ENCODE data around the gene TMEM255B.

The TMEM255B gene

DNA sequence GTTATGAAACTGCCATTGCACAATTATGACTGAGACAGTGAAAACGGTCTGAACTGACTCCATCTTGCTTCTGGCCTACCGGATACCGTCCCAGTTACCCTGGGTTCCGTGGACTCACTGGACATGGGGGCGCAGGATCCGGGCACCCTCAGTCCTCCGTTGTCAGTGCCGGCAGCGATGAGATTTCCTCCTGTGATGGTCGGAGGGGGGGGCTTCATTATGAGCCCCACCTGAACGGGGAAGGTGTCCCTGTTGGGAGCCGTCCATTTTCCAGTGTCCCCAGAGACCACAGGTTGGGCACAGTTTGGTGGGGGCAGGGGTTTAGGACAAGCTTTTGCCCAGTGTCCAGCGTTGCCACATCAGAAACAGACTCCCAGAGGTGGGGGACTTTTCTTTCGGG lies 23.4 kb downstream of the TMEM255B start:
- Histone ChIP-seq H3K9me3 (ENCODE audit: control insufficient read depth, insufficient read depth, low read length) (no peaks in the 10 kb centered on the region), H3K27me3 (ENCODE audit: control insufficient read depth, insufficient read depth, low read length) (no peaks in the 10 kb centered on the region), H3K4me1 (ENCODE audit: control insufficient read depth, insufficient read depth, low read length) (no peaks in the 10 kb centered on the region), H3K4me3 (ENCODE audit: low read length) (no peak overlapping the region), H3K36me3 (ENCODE audit: control insufficient read depth, insufficient read depth, low read length) (no peaks in the 10 kb centered on the region), H3K27ac (ENCODE audit: low read length) (no peak overlapping the region)
- no peak for DNase-seq (ENCODE audit: low read depth, low spot score)
- no CpG with 5 or more reads among the region's 14 CpGs for WGBS (ENCODE audit: insufficient coverage, insufficient read length)

DNA sequence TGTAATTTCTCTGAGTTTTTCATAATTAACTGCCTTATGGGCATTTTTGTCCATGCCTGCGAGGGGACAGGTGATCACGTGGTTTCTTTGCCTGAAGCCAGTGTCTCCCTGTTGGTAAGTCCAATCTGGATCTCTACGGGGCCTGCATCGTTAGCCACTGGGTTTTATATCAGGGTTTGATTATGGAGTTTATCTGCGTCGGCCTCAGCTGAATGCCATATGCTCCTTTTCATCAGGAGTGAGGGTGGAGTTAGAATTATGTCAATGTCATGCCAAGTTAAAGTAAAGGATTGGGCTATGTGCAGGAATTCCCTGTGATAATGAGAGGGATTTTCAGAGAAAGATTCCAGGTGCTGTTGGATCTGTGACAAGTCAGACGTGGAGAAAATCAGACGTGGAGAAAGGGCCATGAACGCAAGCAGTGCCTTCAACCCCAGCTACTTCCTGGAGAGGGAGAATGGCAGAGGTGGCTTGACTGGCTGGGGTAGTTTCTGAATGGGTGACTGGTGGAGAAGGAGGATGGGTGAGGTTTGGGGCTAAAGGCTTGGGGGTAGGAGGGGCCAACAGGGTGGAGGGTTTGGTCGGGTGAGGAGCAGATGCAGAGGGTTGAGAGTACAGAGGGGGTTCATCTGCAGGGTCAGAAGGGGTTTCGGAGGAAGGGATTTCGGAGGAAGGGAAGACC lies 24.3 kb downstream of the TMEM255B start:
- H3K4me1 ChIP-seq (ENCODE audit: control insufficient read depth, insufficient read depth, low read length) = no peaks in the 10 kb centered on the region
- H3K27ac ChIP-seq (ENCODE audit: low read length) = no peak overlapping the region
- WGBS (ENCODE audit: insufficient coverage, insufficient read length) = no CpG with 5 or more reads among the region's 12 CpGs
- no peaks in the 10 kb centered on the region for H3K27me3 ChIP-seq (ENCODE audit: control insufficient read depth, insufficient read depth, low read length)
- DNase-seq (ENCODE audit: low read depth, low spot score) = no peak
- H3K36me3 ChIP-seq (ENCODE audit: control insufficient read depth, insufficient read depth, low read length) = no peaks in the 10 kb centered on the region; the same call in 1 of the 2 replicates
- H3K4me3 ChIP-seq (ENCODE audit: low read length) = no peak overlapping the region
- H3K9me3 ChIP-seq (ENCODE audit: control insufficient read depth, insufficient read depth, low read length) = no peaks in the 10 kb centered on the region

DNA sequence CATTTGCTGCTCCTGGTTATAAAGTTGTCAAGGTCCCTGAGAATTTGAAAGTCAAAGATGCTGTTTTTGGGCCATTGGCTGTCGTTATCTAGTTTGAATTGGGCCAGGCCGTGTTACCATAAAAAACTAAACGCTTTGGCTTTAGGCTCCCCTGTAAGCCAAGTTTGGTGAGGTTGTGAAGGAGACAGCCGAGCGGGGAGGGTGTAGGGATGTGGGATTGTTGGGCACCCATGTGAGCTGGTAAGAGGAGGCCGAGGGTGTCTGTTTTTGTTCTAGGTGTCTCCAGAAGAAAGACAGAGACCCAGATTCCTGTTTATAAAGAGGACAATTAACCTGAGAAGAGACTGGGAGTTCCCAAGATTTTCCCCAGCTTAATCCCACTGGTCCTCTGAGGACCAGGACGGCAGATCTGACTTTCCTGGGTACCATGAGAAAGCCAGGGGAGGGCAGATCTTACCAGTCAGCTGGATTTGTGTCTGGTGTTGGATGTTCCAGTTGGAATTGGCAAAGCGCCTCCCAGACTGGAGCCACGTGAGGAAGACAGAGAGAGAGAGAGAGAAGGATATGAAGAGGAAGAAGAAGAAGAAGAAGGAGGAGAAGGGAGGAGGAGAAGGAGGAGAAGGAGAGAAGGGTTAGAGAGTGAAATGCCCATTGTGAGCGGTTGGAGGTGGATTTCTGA lies 25.1 kb downstream of the TMEM255B start:
- Histone ChIP-seq H3K4me1 (ENCODE audit: control insufficient read depth, insufficient read depth, low read length) (no peaks in the 10 kb centered on the region), H3K4me3 (ENCODE audit: low read length) (no peak overlapping the region), H3K9me3 (ENCODE audit: control insufficient read depth, insufficient read depth, low read length) (no peaks in the 10 kb centered on the region), H3K27me3 (ENCODE audit: control insufficient read depth, insufficient read depth, low read length) (no peaks in the 10 kb centered on the region), H3K27ac (ENCODE audit: low read length) (no peak overlapping the region), H3K36me3 (ENCODE audit: control insufficient read depth, insufficient read depth, low read length) (no peaks in the 10 kb centered on the region; the same call in 1 of the 2 replicates)
- WGBS (ENCODE audit: insufficient coverage, insufficient read length) = no CpG with 5 or more reads among the region's 10 CpGs
- DNase-seq (ENCODE audit: low read depth, low spot score) = no peak

DNA sequence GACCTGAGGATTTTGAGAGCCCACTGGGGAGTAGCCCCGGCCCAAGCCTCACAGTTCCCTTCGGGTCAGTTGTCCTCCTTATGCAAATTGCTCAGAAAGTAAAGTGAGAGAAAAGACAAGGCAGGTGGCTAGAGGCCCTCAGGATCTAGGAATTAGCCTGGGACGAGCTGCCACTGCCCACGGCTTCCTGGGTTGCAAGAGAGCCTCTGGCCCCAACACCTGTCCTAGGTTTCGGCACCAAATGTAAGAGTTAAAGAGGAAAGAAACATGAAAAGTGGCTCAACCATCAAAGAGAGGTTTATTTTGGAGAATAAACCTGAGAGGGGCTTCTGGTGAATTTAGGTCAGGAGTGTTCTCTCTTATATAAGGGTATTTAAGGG lies 25.6 kb downstream of the TMEM255B start:
- Histone ChIP-seq H3K4me3 (ENCODE audit: low read length) (no peak overlapping the region), H3K27me3 (ENCODE audit: control insufficient read depth, insufficient read depth, low read length) (no peaks in the 10 kb centered on the region), H3K27ac (ENCODE audit: low read length) (no peak overlapping the region), H3K9me3 (ENCODE audit: control insufficient read depth, insufficient read depth, low read length) (no peaks in the 10 kb centered on the region), H3K36me3 (ENCODE audit: control insufficient read depth, insufficient read depth, low read length) (no peaks in the 10 kb centered on the region; the same call in 1 of the 2 replicates), H3K4me1 (ENCODE audit: control insufficient read depth, insufficient read depth, low read length) (no peaks in the 10 kb centered on the region)
- WGBS (ENCODE audit: insufficient coverage, insufficient read length) = no CpG with 5 or more reads among the region's 5 CpGs
- DNase-seq (ENCODE audit: low read depth, low spot score) = no peak

DNA sequence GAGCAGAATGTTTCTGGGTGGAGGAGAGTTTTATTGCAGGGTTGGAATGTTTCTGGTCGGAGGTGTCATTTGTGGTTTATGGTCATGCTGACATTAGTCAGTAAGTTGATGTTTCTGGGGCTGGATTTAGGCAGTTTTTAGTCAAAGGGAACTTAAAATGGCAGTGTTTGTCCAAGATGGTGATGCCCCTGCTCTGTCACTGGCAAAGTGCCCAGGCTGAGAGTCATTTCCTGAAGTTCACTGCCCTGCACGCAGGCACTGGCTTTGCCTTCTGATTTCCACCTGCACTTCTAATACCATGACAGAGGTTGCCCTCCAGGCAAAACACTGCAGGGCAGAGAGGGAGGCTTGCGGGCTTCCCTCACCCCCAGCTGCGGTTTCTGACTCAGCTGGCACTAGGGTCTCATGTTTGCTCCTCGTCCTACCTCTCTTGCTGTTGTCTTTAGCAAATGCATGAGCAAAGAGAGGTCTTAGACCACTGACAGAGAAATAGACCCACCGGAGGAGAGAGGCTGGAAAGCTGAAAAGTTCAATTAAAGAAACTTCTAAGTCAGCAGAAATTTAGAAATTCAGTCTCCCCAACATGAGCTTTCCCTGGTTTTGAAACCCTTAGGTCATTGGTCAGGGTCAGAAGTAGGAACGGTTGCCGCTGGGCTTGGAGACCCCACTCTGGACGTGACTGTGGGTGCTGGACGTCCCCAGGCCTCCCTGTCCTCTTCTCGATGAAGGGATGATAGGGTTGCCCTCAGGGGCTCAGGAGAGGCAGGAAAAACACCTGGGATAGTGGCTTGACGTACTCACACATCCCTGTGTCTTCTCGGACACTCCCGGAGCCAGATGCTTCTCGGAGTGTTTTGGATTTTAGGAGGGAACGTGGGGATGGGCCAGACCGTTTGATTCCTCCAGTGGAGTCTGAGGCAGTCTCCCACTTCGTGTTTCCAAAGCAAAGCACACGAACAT lies 26.3 kb downstream of the TMEM255B start:
- DNase-seq (ENCODE audit: low read depth, low spot score) = no peak
- Histone ChIP-seq H3K27me3 (ENCODE audit: control insufficient read depth, insufficient read depth, low read length) (no peaks in the 10 kb centered on the region), H3K4me3 (ENCODE audit: low read length) (no peak overlapping the region), H3K4me1 (ENCODE audit: control insufficient read depth, insufficient read depth, low read length) (no peaks in the 10 kb centered on the region), H3K27ac (ENCODE audit: low read length) (no peak overlapping the region), H3K9me3 (ENCODE audit: control insufficient read depth, insufficient read depth, low read length) (no peaks in the 10 kb centered on the region), H3K36me3 (ENCODE audit: control insufficient read depth, insufficient read depth, low read length) (no peaks in the 10 kb centered on the region; the same call in 1 of the 2 replicates)
- no CpG with 5 or more reads among the region's 19 CpGs for WGBS (ENCODE audit: insufficient coverage, insufficient read length)

DNA sequence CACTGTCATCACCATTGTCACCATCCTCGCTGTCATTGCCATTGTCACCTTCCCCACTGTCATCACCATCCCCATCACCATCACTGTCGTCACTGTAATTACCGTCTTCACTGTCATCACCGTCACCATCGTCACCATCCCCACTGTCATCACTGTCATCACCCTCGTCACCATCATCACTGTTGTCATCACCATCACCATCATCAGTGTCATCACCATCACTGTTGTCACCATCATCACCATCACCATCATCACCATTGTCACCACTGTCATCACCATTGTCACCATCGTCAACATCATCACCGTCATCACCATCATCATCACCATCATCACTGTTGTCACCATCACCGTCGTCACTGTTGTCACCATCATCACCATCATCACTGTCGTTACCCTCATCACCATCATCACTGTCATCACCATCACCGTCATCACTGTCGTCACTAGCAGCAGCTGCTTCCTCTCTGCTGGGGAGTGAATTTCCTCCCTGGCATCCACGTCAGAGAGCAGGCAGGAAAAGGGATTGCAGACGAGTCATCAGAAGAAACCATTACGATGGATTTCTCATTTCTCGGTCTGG lies 27.3 kb downstream of the TMEM255B start:
- no CpG with 5 or more reads among the region's 17 CpGs for WGBS (ENCODE audit: insufficient coverage, insufficient read length)
- Histone ChIP-seq H3K4me3 (ENCODE audit: low read length) (no peak overlapping the region), H3K27ac (ENCODE audit: low read length) (no peak overlapping the region), H3K9me3 (ENCODE audit: control insufficient read depth, insufficient read depth, low read length) (no peaks in the 10 kb centered on the region), H3K4me1 (ENCODE audit: control insufficient read depth, insufficient read depth, low read length) (no peaks in the 10 kb centered on the region), H3K36me3 (ENCODE audit: control insufficient read depth, insufficient read depth, low read length) (no peaks in the 10 kb centered on the region; the same call in 1 of the 2 replicates), H3K27me3 (ENCODE audit: control insufficient read depth, insufficient read depth, low read length) (no peaks in the 10 kb centered on the region)
- no peak for DNase-seq (ENCODE audit: low read depth, low spot score)

DNA sequence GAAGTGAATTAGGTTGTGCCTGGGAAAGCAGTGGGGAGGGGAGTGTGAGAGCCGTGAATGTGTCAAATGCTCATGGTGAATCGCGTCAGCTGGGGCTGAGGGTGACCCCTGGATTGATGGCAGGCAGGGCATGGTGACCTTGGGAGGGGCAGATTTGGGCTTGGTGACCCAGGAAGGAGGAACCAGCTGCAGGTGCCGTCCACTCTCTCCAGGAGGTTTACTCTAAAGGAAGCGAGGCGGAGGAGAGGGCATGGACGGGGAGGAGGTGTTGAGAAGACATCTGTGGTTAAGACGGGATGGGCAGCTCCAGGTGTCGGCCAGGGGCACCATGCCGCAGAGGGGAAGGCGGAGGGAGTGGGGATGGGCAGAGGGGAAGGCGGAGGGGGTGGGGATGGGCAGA lies 28.7 kb downstream of the TMEM255B start:
- WGBS (ENCODE audit: insufficient coverage, insufficient read length) = no CpG with 5 or more reads among the region's 12 CpGs
- no peak for DNase-seq (ENCODE audit: low read depth, low spot score)

DNA sequence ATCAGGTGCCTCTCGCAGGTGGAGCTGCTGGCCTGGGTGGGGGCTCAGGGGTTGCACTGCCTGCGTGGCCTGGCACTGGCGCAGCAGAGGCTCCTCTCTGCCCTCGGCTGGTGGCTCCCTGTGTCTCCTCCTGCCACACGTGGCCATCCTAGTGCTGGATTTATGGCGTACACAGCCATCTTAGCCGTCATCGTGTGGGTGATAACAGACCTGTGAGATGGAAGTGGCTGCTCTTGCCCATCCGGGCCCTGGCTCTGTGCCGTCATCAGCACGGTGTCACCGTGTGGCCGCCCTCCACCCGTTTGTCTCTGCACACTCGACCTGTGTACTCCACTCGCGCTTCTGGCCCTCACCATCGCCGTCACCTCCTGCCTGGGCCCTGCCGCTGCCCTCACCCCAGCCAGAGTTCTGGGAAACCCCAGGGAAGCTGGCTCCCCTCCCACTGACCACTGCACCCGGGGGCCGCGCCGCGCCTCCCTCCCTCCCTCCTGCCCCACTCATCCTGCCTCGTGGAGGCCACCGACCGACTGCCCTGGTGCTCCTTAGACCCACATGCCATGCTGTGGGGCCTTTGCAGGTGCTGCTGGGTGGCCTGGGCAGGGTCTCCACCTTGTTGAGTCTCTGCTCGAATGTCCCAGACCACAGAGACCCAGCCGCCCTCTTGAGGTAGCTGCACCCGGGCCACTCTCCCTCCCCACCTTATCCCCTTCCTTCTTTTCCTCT lies 29.5 kb downstream of the TMEM255B start:
- no CpG with 5 or more reads among the region's 31 CpGs for WGBS (ENCODE audit: insufficient coverage, insufficient read length)
- H3K9me3 ChIP-seq (ENCODE audit: control insufficient read depth, insufficient read depth, low read length) = no peaks in the 10 kb centered on the region
- no peaks in the 10 kb centered on the region for H3K27me3 ChIP-seq (ENCODE audit: control insufficient read depth, insufficient read depth, low read length)
- H3K27ac ChIP-seq (ENCODE audit: low read length) = no peak overlapping the region
- H3K4me3 ChIP-seq (ENCODE audit: low read length) = no peak overlapping the region
- H3K36me3 ChIP-seq (ENCODE audit: control insufficient read depth, insufficient read depth, low read length) = no peaks in the 10 kb centered on the region; the same call in 1 of the 2 replicates
- H3K4me1 ChIP-seq (ENCODE audit: control insufficient read depth, insufficient read depth, low read length) = no peaks in the 10 kb centered on the region
- DNase-seq (ENCODE audit: low read depth, low spot score) = no peak

More for the DNA sequence above, 28.7 kb downstream of the TMEM255B start:
- H3K9me3 ChIP-seq (ENCODE audit: control insufficient read depth, insufficient read depth, low read length) = no peaks in the 10 kb centered on the region
- no peaks in the 10 kb centered on the region for H3K27me3 ChIP-seq (ENCODE audit: control insufficient read depth, insufficient read depth, low read length)
- no peak overlapping the region for H3K4me3 ChIP-seq (ENCODE audit: low read length)
- H3K36me3 ChIP-seq (ENCODE audit: control insufficient read depth, insufficient read depth, low read length) = no peaks in the 10 kb centered on the region; the same call in 1 of the 2 replicates
- H3K27ac ChIP-seq (ENCODE audit: low read length) = no peak overlapping the region
- no peaks in the 10 kb centered on the region for H3K4me1 ChIP-seq (ENCODE audit: control insufficient read depth, insufficient read depth, low read length)

DNA sequence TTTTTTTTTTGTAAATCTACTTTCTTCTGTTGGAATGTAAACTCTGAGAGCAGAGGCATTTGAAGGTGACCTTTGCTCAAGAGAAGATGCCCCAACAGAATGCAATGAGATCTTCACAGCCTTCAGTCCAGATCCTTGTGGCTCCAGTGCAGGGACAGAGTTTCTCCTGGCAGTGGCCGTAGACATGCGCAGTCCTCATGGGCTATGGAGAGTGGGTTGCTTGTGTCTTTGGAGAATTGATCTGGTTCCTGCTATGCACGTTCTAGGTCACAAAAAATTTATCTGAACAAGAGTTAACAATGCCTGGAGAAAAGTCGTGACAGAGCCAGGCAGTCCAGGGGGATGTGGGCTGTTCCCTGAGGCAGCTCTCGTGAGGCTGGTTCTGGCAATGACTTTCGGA lies 30.1 kb downstream of the TMEM255B start:
- WGBS (ENCODE audit: insufficient coverage, insufficient read length) = no CpG with 5 or more reads among the region's 6 CpGs
- no peak for DNase-seq (ENCODE audit: low read depth, low spot score)
- Histone ChIP-seq H3K36me3 (ENCODE audit: control insufficient read depth, insufficient read depth, low read length) (no peaks in the 10 kb centered on the region; the same call in 1 of the 2 replicates), H3K4me1 (ENCODE audit: control insufficient read depth, insufficient read depth, low read length) (no peaks in the 10 kb centered on the region), H3K4me3 (ENCODE audit: low read length) (no peak overlapping the region), H3K9me3 (ENCODE audit: control insufficient read depth, insufficient read depth, low read length) (no peaks in the 10 kb centered on the region), H3K27me3 (ENCODE audit: control insufficient read depth, insufficient read depth, low read length) (no peaks in the 10 kb centered on the region), H3K27ac (ENCODE audit: low read length) (no peak overlapping the region)
